HG02884 (cell line): Measurements from ENCODE around the gene PKNOX2.

ENCODE experiments used
- ATAC-seq: cut with Tn5 transposase; IDR thresholded peaks from one replicate; pipeline ENCODE4 v1.9.1; 2021; ENCODE audit warnings: mild to moderate bottlenecking, moderate library complexity; ENCODE audit not compliant: unreplicated experiment

PKNOX2 gene

DNA sequence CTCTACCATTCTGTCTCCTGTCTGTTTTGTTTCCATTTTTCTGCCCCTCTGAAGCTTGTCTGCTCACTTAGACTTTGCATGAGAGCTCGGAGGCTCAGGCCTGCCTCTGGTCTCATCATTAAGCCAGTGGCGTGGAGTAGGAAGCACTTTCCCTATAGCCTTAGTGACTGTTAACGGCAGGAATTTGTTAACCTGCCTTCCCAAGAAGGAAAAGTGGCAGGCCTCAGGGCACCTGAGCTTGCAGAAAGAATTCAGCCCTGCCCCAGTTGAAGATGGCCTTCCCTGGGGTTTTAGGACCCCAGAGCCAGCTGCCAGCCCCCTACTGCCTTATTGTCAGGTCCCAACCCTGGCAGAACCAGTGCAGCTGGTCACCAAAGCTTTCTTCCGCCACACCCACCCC is 93.2 kb downstream of the PKNOX2 start:
- ATAC-seq: no peak

DNA sequence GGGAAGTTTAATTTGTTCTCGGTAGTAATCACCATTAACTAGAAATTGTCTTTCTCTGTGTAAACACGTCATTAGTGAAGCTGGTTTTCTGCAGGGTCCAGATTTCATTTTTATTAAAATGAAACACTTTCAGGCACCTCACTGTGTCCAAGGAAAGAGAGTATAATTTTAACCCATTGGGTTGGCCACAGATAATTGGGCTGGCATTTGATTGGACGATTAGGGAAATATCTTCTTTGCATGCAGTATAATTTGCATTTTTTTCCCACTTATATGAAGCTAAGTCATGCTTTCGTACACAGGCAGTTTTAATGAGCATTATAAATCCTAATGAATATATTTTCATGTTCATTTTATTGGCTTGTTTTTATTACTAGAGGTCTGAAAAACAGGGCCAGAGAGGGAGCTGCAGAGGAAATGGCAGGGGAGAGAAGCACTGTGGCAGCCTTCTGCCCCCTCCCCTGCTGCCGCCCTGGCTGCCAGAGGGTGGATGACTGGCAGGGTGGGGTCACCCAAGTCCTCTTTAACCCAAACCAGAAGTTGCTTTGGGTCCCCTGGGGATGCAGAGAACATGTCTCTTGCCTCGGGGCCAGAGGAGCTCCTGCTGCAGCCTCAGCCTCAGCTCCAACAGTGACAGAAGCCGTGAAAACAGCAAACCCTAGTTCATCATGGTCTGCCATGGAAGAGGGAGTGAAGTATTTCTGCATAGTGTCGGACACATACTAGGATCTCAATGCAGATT is 93.9 kb downstream of the PKNOX2 start:
- ATAC-seq: no peak

DNA sequence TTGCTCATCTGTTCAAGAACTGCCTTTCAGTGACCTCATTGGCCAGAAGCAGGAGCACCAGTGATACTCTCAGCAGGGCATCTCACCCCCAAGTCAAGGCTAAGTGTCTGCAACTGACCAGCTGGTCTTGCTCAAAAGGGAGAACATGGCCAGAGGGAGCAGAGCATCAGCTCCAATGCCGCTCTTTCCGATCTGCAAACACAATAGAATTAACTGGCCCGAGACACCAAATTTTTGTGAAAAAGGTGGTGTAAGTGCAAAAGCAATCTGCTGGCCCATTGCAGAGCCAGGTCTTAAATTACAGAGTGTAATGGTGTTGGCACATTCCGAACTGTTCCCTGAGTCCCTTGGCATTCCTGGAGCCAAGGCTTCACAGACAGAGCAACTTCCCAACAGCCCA is 97.0 kb downstream of the PKNOX2 start:
- ATAC-seq: no peak

DNA sequence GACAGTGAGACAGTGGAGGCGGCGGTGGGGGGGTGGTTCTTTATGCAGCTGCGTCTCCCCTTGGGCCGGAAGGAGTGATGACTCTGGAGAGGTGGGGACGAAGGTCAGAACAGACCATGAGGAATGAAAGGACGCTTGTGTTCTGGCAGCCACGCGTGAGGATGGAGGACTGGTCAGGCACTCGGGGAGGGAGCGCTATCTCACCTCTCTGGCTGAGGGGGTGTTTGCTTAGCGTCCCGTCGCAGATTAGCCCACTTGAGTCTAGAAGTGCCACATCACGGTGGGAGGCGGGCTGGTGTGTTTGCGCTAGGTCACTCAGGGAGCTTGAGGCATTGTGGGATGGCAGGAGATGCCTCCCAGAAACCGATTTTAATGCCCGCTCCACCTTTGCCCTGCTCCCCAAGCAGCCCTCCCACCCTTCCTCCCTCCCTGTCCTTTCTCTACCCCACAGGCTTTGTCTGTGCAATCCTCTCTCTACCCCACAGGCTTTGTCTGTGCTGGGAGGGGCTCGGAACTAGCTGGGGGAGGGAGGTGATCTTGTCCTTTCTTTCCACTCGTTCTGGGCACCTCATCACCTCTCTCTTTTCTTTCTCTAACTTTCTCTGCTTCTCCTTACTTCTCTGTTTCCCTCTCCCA is 97.8 kb downstream of the PKNOX2 start:
- ATAC-seq: no peak

DNA sequence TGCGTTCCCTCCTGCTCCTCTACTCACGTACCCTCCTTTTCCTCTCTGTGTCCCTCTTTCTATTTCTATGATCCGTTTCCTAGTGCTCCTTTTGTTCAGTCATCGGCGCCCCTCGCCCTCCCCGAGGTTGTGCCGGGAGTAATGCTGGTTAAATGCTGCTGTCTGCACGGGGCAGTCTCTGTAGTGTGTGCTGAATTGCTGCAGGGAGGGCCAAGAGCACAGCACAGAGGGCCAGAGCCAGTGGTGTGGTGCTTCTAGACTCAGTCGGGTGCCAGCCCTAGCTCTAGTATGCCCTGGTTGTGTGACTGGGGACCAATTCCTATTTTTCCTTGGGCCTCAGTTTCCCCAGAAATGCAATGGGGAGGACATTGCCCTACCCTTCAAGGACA is 98.3 kb downstream of the PKNOX2 start:
- no peak for ATAC-seq

DNA sequence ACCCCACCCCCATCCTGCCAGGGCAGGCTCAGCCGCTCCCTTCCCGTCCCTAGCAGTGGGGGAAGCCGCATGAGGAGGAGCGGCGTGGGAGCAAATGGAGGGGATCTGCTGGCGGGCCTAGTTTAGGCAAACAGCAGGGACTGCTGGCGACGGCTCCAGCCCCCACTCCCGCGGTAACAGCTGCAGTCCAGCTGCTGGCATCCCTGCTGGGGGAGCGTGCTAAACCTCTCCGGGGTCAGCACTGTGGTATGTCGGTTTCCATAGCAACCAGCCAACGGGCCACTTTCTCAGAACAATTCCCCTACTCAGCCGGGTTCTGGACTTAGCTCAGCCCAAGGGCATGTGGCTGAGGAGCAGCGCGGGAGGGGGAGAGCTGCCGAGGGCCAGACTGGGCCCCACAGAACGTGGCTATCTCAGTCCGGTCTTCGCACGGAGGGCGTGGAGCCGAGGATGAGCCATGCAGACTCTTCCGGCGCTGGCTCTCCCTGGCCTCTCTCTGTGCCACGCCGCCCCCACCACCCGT is 98.8 kb downstream of the PKNOX2 start:
- no peak for ATAC-seq

DNA sequence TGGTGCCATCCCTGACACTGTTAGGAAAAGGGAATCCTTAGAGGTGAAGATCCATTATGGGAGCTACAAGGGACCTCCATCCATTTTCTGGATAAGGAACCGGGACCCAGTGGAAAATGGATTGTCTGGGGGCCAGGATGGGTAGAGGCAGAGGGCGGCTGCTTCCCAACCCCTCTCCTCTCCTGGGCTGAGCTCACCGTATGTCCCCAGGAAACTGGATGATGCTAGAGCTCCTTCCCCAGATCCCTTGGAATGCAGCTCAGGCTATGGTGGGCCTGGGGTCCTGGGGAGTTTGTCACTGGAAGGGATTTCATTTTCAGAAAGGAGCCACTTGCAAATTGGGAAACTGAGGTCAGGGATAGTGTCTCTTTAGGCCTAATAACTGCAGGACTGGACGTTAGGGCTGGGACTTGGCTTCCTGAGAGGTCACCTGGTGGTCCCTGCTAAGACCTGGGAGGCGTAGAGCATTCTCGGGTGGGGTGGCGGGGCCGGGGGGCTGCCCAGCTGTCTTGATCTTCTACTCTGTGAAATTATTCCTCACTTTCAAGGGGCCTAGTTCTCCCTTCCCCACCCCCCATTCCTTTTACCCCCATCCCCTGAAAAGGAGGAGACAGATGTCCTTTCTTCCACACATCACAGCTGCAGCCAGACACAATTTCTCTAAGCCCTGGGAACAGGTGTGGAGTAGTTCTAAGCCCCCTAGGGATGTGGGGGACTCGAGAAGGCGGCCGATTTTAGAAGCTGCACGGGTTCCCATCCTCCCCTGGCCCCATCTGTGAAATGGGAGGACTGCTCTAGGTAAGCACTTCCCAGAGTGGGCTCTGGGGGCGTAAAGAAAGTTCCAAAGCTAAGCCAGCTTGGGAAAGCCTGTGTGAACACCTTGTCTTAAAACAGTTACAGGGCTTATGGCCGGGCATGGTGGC is 99.8 kb downstream of the PKNOX2 start:
- no peak for ATAC-seq

DNA sequence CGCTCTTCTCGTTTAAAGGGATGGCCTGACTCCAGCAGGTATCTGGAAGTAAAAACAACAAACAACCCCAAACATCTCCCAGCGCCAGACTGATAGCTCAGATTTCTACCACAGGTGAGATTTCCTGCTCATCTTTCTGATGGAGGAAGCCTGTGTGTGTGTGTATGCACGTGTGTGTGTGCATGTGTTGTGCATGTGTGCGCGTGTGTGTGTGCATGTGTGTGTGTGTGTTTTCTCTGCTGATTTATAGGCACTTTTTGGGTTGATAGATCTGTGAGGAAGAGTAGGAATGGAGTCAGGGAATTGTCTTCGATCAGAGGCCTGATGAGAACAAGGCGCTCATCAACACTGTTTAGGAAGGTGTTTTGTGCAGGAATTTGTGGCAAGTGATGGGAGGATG is 103.0 kb downstream of the PKNOX2 start:
- no peak for ATAC-seq

DNA sequence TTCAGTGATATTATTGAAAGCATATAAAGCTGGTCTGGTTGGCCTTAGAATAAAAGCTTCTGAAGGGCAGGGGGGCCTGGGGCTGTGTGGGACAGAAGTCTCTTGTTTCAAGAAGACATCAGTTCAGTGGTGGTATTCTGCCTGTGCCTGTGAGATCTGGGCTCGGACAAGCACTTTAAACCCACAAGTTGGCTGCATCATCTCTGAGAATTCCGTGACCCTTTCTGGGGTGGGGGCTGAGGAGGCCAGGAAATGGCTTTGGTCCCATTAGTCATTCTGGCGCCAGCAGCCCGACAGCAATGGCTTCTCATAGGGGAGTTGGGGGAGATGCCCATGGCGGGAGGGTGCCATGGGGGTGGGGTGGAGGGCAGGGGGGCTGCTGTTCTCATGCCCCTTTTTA is 104.1 kb downstream of the PKNOX2 start:
- ATAC-seq: no peak

DNA sequence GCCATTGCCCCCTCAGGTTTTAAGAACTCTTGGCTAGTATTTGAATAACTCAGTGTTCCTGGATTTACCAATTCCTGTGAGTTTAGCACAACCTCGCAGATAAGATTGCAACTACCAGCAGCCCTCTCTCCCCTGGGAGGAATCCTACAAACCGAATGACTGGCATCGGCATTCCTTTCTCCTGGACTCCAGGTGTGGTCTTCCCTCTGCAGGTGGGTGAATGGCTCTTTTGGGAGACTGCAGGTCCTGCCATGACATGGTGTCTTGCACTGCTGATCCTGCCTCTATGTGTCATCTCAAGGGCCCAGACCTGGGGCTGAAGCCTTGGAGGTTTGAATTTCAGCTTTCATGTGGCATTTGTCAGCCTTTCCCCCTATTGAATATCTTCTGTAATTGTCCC is 105.6 kb downstream of the PKNOX2 start:
- ATAC-seq: no peak

DNA sequence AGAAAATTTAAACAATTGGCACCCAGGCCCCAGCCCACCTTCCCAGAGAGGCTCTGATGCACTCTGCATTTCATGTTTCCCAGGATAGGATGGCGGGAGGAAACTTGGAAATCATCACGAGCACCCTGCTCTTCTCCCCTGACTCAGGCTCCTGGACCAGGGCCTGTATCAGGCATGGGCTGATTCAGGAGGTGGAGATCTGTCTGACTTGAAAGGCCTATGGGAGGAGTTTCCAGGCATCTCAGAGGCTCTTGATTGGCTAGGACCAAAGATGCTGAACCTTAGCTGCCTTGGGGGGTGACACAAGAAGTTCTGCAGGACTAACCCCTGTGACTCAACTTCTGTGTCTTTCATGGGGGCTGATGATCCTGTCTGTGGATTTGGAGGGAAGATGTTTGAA is 106.2 kb downstream of the PKNOX2 start:
- ATAC-seq: no peak

DNA sequence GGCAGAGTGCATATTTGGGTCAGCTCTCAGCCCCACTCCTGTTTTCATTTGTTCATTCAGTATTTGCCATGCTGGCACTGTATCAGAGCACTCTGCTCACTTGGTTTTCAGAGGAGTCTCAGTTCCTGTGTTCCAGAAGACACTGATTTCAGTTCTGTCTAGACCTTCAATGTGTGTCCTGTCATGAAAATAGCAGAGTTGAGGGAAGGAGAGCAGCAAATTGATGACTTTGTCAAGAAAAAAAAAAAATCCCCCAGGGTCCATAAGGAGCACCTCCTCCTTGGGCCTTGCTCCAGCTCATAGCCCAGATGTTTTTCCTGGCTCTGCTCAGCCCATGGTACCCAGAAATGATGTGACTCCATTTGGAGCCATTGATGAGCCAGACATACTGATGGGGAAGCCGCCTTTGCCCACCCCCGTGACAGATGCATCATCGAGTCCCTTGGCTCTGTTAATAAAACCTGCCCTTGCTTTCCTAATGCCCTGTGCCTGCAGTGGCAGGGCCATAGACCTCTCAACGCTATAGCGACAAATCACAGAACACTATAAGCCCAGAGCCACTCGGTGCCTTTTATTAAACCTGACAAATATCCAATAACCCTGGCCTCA is 107.0 kb downstream of the PKNOX2 start:
- no peak for ATAC-seq

DNA sequence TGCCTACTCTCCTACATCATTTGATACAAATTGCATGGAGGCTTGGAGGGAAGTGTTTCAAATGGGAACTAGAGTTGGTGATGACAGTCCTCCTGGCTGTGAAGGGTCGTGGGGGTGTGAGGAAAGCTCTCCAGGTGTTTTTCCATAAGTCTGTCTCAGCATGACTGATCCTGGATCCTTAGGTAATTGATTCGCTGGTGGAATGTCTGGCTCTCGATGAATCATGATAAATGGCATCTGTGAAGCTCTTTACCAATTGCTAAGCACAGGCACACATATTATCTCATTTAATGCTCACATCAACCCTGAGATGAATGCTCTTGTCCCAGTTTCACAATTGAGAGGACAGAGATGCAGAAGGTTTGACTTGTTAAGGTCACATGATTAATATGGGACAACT is 107.5 kb downstream of the PKNOX2 start:
- no peak for ATAC-seq

DNA sequence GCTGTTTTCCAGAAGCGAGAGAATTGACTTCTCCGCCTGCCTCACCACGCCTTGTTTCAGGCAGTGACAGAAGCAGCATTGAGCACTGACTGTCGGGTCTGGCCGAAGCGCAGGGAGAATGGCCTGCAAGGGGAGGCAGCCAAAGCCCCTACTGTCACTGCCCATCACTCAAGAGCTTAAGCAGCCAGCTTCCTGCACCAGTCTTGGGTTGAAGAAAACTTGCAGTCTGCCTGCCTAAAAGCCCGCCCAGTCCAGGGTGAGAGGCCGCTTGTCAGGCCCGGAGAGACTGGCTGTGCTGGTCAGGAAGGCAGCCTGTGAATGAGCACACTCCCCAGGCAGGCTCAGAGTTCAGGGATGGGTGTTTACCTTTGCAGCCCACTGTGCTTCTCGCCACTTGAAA is 108.3 kb downstream of the PKNOX2 start:
- ATAC-seq: no peak

DNA sequence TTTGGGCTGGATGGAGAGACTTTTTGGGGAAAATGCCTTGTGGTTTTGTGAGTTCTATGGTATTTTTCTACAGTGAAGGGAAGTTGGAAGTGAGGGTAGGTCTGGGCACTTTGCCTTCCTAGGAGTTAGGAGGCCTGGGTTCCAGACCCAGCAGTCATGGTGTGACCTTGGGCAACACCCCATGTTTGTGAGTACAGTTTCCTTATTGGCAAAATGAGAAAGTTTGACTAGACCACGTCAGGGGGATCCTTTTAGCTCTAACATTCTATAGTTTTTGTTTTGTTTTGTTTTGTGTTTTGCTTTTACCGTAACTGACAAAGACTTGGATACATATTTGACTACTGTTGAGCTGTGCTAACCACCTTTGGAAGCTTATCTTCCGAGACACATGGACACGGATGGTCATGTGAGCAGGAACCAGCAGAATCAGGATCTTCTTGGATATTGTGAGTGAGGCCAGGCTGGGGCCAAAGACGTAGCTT is 109.0 kb downstream of the PKNOX2 start:
- ATAC-seq: no peak

DNA sequence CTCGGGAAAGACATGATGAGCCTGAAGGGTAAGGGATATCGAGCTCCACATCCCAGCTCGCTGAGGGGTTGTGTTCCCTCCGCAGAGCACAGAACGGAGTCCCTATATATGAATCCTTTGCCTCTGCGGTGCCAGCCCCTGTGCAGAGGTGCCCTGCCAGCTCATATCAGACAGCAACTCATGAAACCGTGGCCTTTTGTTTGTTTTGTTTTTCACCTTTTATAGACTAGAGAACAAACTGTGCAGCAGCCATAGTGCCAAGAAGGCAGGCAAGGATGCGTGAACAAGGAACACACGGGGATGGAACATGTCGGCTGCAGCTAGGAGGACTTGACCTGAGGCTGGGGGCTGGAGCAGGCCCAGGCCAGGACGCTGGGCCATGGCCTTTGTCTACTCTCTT is 109.8 kb downstream of the PKNOX2 start:
- no peak for ATAC-seq

DNA sequence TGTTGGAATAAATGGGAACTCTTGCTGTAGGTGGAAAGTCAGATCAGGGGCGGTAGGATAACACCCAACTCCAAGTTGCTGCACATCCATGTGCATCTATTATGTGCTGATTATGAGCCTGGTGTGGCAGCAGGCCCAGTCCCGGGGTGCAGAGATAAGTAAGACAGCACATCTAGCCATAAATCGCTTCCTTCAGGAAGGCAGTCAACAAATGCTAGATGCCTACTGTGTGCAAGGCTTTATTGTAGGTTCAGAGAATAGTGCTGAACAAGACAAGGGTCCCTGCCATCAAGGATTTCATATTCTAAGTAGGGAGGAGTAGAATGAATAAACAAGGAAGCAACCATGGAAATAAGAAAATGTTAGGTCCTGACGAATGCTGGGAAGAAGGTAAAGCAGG is 110.2 kb downstream of the PKNOX2 start:
- no peak for ATAC-seq

DNA sequence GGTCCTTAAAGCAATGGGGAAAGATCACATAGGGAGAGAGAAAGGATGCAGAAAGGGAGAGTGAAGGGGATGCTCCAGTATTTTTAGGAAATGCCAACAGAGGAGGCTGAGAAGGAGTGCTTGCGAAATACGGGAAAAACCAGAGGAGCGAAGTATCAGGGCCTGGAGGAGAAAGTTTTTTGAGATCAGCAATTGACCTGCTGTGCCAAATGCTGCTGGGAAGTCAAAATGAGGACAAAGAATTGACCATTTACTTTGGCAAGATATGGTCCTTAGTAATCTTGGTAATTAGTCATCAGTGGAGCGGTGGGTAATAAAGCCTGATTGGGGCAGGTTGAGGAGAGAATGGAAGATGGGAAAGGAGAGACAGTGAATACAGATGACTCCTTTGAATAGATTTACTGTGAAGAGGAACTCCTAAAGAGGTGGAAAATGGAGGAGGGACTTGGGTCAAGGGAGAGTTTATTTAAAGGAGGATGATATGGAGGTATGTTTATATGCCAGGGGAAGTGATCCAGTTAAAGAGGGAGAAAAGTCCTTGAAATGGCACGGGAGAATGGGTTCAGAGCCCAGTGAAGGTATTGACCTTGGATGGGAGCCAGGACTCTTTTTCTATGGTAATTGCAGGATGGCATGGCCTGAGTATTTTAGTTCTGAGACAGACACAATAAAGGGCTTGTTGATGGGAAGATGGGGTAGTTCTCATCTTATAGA is 111.5 kb downstream of the PKNOX2 start:
- ATAC-seq: no peak

DNA sequence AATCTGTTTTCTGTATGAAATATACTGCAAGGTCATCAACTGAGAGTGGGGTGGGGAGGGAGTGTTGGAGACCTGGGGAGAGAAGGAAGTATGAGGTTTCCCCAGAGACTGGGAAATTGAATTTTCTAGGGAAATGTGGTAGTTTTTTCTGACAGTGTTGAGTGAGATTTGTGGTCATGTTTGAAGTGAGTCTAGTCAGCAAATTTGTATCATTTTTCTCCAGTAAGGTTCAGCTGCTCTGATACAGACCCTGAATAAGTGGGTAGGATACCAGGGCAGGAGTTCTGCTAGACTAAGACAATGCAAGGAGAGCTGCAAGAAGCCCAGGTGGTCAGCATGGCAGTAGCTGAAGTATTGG is 112.0 kb downstream of the PKNOX2 start:
- ATAC-seq: no peak

DNA sequence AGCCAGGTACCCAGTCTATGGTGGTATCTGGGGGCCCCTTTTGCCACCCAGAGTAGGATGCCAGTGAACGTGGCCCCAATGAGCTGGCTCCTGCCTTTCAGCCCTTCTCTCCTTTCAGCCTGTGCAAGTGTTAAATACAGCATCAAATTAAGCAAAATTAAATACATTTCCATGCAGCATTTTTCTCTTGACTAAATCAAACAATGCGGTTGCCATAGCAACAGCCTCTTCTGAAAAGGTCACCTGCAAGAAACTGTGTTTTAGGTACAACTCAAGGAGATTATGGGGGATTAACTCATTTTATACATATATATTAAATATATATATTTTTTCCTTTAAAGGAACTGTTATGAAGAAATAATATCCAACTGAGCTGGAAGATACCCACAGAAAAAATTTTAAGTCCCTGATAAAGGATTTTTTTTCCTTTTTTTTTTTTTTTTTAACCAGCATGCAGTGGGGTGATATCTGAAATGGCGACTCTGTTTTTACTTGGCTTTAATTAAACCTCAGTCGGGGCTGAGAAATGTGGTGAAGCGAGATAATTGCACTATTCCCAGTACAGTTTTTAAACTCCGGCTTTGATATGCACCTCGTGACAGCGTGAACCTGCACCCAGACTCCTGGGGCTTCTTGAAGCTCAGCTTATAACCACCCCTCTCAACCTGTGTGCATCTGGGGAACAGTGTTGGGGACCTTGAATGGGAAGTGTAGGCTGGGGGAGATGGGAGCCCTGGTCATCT is 115.3 kb downstream of the PKNOX2 start:
- ATAC-seq: no peak
